ENCODE results near the gene COL4A1.

- TF ChIP-seq POLR2A (IDR thresholded peaks at IDR 0.05) = no peak
- TF ChIP-seq CTCF (IDR thresholded peaks at IDR 0.05) = no peak
- TF ChIP-seq POLR2AphosphoS5 (IDR thresholded peaks at IDR 0.05) = no peak
These were observed 186.7 kb downstream of the COL4A1 start for GRCh38 chr13:110119935-110120905.

Measured in gastroesophageal sphincter (tissue), 3 donors.